HG02981 (cell line): ENCODE measurements around the gene ZNF10.

Source experiments
- ATAC-seq: cut with Tn5 transposase; IDR thresholded peaks from one replicate; pipeline ENCODE4 v1.9.1; 2021; ENCODE audit warnings: mild to moderate bottlenecking, moderate library complexity; ENCODE audit not compliant: unreplicated experiment

The ZNF10 gene

DNA sequence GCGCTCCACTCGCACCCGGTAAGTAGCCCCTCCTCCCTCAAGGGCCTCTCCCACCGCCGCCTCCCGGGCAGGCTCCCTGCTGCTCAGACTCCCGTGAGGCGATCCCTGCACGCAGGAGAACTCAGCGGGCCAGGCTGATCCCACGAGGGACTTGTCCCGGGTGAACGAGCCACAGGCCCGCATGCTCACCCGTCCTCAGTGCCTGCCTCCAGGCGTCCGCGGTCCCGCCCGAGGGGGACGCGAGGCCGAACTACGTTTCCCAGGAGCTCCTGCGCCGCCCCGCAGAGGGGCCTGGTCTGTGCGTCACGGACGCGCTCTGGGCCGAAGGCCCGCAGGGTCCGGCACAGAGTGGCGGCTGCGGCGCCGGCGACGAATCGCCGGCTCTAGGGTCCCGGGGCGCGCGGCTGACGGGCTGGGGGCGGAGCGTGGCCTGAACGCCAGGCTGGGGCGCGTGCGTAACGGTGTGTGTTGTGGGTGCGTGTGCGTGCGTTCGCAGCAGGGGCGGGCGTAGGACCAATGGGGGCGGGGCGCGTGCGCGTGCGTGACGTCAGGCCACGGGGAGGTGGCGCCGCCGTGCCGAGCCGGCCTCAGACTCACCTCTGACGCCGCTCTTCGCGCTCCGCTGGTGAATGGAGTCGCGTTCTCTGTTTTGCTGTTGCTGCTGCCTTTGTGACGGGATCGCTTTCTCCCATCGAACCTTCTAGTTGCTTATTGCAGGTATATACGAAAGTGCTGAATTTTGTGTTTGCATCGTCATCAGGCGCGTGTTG, at the start of gene ZNF10, which contains the start of gene ZNF891:
Gene ZNF10, plus strand, starts transcription at position 590 of the 770 bp plus-strand sequence. CDS start 13,866 bp downstream, outside the sequence.
Gene ZNF891, minus strand, starts transcription at position 237 of the 770 bp plus-strand sequence. CDS start 8,356 bp downstream, outside the sequence.
- ATAC-seq: peak; percentile 91

DNA sequence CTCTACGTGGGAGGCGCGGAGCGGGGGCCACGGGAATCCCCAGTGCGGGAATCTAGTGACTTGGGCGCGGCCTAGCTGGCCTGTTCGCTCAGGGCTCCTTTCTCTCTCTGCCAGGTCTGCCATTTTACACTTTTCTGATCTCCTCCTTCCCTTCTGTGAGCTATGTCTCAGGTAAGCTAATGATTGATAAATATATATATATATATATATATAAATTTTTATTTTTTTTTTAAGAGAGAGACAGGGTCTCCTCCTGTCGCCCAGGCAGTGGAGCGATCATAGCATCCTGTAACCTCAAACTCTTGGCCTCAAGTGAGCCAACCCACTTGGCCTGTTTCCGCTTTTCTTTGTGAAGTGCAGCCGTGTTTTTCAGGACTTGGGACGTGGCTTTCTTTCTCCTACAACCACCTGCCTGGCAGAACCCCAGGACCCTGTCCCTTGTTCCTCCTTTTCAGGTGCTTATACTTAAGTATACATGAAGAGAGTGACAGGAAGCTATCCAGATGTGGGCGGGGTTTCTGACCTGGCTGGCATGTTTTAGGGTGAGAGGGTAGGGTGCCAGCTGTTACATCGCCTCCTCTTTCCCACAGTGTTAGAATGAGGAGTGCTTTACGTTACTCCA, 49.2 kb upstream of the ZNF10 start:
- ATAC-seq: no peak

DNA sequence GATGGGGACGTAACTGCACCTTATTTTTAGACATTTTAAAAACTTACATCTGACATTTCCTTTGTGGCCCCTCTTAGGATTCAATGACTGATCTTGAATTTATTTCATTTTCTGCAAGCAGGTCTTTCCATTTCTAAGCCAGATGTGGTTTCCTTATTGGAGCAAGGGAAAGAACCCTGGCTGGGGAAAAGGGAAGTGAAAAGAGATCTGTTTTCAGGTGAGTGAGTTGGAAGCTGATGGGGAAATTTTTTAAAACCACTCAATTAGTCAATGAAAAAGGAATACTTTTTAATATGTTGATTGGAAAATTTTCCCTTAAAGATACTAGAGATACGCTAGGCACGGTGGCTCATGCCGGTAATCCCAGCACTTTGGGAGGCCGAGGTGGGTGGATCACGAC, 47.1 kb upstream of the ZNF10 start:
- no peak for ATAC-seq

DNA sequence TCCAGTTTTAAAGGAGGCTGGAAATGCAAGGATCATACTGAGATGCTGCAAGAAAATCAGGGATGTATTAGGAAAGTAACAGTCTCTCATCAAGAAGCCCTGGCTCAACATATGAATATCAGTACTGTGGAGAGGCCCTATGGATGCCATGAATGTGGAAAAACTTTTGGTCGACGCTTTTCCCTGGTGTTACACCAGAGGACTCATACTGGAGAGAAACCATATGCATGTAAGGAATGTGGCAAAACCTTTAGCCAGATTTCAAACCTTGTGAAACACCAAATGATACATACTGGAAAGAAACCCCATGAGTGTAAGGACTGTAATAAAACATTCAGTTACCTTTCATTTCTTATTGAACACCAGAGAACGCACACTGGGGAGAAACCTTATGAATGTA, 24.8 kb upstream of the ZNF10 start:
- ATAC-seq: no peak

DNA sequence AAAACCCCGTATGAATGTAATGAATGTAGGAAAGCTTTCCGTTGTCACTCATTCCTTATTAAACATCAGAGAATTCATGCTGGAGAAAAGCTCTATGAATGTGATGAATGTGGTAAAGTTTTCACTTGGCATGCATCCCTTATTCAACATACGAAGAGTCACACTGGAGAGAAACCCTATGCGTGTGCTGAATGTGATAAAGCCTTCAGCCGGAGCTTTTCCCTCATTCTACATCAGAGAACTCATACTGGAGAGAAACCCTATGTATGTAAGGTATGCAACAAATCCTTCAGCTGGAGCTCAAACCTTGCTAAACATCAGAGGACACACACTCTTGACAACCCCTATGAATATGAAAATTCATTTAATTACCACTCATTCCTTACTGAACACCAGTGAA, 24.2 kb upstream of the ZNF10 start:
- ATAC-seq: no peak

DNA sequence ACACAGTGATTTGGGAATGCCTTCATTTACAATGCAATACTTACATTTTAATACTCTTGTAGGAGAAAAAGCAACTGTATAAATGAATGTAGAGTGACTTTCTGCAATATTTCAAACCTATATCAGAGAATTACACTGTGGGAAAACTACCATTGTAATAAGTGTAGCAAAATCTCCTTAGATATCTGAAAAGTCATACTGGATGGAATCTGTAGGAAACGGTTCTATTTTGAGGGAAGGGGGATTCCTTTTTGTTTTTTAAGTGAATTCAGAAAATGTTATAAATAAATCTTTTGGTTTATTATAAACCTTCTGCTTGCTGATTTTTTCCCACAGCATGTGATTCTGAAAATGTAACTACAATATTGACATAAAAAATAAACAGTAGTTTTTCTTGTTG, 23.3 kb upstream of the ZNF10 start:
- ATAC-seq: no peak

DNA sequence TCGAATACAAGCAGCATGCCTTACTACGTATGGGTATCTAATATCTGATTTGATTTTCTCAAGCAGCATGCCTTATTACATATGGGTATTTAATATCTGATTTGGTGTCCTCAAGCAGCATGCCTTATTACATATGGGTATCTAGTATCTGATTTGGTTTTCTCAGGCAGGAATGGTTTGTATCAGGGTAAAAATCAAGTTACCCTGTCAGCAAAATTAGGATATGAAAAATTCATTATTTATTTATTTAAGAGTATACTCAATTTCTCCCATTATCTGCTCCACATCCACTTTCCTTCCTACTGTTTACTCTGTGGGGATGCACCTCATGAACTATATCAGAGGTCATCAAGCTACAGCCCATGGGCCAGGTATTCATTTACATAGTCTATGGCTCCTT, 22.3 kb upstream of the ZNF10 start:
- no peak for ATAC-seq

DNA sequence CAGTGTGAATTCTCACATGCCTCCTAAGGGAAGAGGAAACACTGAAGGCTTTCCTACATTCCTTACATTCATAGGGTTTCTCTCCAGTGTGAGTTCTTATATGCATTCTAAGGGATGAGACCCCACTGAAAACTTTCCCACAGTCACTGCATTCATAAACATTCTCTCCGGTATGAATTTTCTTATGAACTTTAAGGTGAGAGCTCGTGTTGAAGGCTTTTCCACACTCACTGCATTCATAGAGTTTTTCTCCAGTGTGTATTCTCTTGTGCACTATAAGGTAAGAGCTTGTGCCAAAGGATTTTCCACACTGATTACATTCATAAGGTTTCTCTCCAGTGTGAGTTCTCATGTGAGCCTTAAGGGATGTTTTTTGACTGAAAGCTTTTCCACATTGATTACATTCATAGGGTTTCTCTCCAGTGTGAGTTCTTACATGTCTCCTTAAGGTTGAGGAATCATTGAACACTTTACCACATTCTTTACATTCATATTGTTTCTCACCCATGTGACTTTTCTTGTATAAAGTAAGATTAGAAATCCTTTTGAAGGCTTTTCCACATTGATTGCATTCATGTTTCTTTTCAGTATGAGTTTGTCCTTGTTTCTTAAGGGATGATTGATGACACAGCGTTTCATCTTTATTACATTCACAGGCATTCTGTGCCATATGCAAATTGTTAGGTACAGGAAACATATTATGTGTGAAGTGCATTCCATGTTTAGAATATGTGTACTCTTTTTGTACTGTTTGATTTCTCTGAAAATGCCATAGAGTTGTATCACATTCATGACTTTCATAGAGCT, 9.8 kb upstream of the ZNF10 start:
- ATAC-seq: no peak

DNA sequence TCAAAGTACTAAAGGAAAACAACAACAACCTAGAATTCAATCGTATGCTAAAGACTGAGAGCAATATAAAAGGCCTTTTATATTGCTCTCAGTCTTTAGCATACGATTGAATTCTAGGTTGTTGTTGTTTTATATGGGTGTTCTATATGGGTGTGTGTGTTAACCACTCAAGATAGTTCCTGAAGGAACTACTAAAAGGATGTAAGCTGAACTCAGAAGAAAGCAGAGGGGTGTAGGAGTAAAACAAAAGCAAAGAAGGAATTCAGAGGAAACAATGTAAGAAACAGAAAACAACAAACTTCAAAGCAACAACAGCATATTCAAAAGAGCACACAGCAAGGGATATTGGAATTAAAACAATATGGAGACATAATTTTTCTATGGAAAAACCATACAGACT, 5.8 kb upstream of the ZNF10 start:
- no peak for ATAC-seq

DNA sequence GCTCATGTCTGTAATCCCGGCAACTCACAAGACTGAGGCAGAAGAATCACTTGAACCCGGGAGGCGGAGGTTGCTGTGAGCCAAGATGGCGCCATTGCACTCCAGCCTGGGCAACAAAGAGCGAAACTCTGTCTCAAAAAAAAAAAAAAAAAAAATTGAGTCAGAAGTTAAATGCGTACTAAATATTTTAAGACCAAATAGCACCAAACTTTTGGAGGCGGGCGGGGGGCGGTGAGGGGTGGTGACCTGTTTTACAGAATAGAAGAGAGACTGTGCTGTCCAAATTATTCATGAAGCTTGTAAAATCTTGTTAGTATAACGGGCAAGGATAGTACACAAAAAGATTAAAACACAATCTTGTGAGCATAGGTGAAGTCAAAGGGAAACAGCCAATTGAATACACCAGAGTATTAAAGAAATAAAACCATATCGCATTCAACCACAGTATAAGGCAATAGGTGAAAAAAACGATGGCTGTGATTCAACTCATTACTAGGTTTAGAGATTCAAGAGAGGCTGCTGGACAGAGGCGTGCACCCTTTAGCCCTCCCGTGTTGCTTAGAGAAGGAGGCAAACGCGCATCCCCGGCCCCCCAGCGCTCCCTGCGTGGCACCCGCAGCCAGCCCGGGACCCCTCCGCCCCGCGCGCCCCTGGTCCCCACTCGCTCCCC, 924 bp upstream of the ZNF10 start:
- no peak for ATAC-seq

DNA sequence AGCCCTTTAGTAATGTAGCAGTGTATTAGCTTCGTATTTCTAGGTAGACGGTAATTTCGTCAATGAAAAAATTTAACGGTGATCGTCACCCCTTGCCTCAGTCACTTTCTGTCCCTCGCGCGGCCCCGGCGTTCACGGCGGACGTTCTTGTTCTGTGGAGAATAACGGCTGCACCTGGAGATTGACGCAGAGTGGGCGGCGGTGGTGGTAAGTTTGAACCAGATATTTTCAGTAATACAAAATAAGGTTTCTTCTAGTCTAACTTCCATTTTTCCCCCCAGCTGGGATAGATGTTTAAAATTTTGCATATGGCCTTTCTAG, 341 bp downstream of the ZNF10 start:
- peak; percentile 6 for ATAC-seq

DNA sequence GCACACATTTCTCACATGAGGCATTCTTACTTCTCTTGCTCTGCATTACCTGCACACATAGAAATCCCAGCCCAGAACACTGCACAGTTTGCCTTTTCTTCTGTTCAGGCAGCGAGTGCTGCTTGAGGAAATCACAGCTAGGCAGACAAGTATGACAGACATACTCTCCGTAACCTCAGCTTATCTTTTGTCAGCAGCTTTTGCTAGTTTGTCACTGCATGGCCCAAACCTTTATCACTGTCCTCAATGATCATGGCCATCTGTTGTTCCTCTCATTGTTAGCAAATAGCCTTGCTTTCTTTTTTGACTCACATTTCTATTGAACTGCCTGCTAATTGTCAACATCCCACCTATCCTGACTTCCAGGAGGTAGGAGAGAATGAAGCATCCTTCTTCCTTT, 5.3 kb downstream of the ZNF10 start:
- ATAC-seq: no peak

DNA sequence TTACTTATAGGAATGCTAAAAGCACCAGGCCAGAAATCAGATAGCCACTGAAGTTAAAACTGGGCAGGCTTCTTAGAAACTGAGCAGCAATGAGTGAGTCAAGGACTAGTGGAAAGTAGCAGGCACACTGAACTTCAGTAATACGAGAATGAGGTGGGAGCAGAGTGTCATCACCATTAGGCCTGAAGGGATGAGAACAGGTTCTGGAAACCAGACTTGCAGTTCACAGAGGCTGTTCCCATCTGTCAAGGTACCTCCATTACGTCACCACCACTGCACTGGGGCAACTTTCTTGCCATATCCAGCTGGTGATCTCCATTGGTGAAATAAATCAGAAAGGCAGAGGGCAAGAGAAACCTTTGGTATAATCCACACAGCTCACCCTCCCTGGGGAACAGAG, 15.6 kb downstream of the ZNF10 start:
- ATAC-seq: no peak

DNA sequence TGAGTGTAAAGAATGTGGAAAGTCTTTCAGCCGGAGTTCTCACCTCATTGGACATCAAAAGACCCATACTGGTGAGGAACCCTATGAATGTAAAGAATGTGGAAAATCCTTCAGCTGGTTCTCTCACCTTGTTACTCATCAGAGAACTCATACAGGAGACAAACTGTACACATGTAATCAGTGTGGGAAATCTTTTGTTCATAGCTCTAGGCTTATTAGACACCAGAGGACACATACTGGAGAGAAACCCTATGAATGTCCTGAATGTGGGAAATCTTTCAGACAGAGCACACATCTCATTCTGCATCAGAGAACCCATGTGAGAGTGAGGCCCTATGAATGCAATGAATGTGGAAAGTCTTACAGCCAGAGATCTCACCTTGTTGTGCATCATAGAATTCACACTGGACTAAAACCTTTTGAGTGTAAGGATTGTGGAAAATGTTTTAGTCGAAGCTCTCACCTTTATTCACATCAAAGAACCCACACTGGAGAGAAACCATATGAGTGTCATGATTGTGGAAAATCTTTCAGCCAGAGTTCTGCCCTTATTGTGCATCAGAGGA, 25.8 kb downstream of the ZNF10 start:
- no peak for ATAC-seq

DNA sequence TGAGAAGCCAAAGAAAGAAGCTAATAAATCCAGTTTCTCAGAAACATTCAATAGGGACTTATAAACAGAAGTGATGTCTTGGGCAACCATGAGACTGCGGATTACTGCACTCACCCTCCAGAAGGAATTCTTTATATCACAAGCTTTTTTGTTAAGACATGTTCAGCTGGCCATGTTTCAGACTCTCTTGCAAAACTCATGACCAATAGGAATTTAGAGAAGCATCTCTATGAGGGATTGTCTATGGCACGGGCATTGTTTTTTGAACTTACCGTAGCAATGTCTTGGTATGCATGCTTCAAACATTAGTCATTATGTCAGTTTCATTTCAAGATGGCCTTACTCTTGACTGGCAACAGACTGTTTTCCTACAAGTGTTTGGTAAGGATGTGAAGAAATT, 35.3 kb downstream of the ZNF10 start:
- no peak for ATAC-seq

DNA sequence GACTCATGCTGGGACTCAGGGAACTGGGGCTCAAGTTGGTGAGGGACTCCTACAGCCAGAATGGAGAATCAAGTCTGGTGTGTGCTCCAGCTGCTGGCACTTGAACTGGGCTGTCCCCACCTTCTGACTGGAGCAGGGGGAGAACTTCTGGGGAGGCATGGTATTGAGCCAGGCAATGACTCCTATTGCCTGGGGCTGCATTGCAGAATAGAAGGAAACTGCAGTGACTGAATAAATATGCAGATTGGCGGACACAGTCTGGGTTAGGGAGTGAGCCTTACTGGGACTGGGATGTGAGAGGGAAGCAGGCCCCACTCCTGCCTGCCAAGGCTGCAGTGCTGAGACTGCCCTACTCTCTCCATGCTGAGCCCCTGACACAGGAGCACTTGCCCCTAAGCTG, 42.1 kb downstream of the ZNF10 start:
- ATAC-seq: no peak

DNA sequence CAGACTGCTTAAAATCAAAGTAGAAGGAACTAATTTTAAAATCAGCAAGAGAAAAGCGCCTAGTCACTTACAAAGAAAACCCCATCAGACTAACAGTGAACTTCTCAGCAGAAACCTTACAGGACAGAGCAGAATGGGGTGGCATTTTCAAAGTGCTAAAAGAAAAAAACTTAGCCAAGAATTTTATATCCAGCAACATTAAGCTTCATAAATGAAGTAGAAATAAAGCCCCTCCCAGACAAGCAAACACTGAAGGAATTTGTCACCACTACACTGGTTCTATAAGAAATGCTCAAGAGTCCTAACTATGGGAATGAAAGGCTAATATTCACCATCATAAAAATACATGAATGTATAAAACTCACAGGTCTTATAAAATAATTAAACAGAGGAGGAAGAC, 44.5 kb downstream of the ZNF10 start:
- no peak for ATAC-seq

DNA sequence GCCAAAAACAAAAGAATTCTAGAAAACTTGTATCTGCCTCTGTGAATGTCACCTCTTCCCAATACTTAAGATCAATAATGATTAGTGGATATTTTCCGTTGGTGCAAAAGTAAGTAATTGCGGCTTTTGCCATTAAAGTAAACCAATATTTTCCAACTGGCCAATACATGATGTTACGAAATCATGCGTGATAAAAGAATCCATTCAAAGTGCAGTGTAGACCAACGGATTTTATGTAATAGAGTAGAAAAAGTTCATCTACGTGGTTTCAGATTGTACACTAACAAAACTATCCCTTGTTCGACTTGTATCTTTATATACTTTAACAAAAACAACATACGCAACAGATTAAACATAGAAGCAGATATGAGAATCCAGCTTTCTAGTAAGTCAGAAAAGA, 50.2 kb downstream of the ZNF10 start:
- ATAC-seq: no peak

DNA sequence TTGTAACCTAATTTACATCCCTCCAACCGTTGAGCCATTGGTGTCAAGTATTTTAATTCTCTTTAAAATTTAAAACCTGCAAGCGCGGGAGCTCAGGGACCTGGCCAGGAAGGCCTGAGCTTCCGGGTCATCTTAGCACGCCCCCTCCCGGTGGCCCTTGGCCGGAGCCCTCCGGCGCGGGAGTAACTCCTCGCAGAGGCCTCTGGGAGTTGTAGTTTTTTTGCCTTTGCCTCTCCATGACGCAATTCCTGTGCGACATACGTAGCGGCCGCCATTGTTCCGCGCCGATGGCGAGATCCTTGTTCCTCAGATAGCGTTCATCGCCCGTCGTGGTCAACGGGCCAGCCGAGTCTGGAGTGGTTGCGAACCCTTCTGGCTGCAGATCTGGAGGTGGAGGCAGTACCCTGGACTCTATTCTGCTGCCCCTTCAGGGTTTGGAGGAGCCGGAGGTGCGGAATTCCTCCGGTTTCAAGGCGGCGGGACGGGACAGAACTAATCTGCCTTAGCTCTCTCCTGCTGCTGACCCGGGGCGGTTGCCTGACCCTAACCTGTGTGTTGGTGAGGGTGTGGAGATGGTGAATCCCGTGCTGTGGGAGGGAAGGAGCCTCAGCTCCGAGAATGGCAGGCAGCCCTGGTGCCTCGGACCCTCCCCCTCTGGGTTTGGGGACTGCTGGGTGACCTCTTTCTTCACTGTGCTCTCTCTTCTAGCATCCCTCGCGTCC, 51.0 kb downstream of the ZNF10 start, which contains the start of gene ZNF268:
Gene ZNF268, plus strand, starts transcription at position 258 of the 722 bp plus-strand sequence. CDS start 503 bp downstream, outside the sequence.
- ATAC-seq: peak; percentile 95

DNA sequence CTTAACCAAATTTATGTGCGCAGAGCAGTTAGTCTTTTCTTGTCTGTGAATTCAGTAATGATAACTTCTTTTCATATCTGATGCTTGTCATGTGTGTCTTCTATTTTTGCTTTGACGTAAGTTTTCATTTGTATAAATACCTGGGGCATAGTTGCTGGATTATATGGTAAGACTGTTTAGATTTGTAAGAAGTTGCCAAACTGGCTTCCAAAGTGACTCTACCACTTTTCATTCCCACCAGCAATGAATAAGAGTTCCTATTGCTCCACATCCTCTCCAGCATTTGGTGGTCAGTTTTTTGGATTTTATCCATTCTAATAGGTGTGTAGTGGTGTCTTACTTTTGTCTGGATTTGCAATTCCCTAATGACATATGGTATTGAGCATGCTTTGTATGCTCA, 59.7 kb downstream of the ZNF10 start:
- ATAC-seq: no peak
